GM12878 (cell line): Measurements from ENCODE around the gene CHCHD6.

ENCODE experiments used
- BCL11A ChIP-seq: IDR thresholded peaks from 2 replicates; pipeline ENCODE4 v1.6.1; 2011; ENCODE audit warnings: low read depth, low read length
- BRCA1 ChIP-seq: IDR thresholded peaks from 2 replicates; pipeline ENCODE4 v1.6.1; 2011; ENCODE audit warnings: low read depth, low read length, improper control_type of control experiment
- CREB1 ChIP-seq: IDR thresholded peaks from 2 replicates; pipeline ENCODE4 v1.6.1; 2012; ENCODE audit warnings: low read depth, mild to moderate bottlenecking, inconsistent platforms
- CREM ChIP-seq: IDR thresholded peaks from 2 replicates; pipeline ENCODE4 v1.6.1; 2014; ENCODE audit warnings: antibody characterized with exemption, low read depth
- E2F8 ChIP-seq: fragments of 450-650 bp; IDR thresholded peaks from 2 replicates; pipeline ENCODE4 v1.6.1; 2018; ENCODE audit warnings: mild to moderate bottlenecking, low read depth, moderate library complexity; ENCODE audit not compliant: partially characterized antibody
- EGR1 ChIP-seq, 2 experiments: IDR thresholded peaks; 1 replicate in 1 of 2; 2 replicates in 1 of 2; pipeline ENCODE4 v1.6.1; 2011 to 2012; ENCODE audit warnings: low read depth in 2 of 2, low read length in 2 of 2, borderline replicate concordance in 1 of 2, mild to moderate bottlenecking in 1 of 2, moderate library complexity in 1 of 2
- FOXM1 ChIP-seq: IDR thresholded peaks from 2 replicates; pipeline ENCODE4 v1.6.1; 2012; ENCODE audit warnings: low read depth, mild to moderate bottlenecking, inconsistent platforms, low read length, moderate library complexity
- IRF3 ChIP-seq: fragments of 450-650 bp; IDR thresholded peaks from 2 replicates; pipeline ENCODE4 v1.6.1; 2014; ENCODE audit warnings: mild to moderate bottlenecking
- NBN ChIP-seq: fragments of 450-650 bp; IDR thresholded peaks from 2 replicates; pipeline ENCODE4 v1.6.1; 2016
- NRF1 ChIP-seq: conservative IDR thresholded peaks from 2 replicates; pipeline ENCODE4 v1.6.1; 2011; ENCODE audit warnings: mild to moderate bottlenecking, low read depth, low read length, improper control_type of control experiment
- POLR2A ChIP-seq: IDR thresholded peaks from 2 replicates; pipeline ENCODE4 v1.6.1; 2011; ENCODE audit warnings: low read depth, mild to moderate bottlenecking, low read length
- SMAD1 ChIP-seq: fragments of 450-650 bp; IDR thresholded peaks from 2 replicates; pipeline ENCODE4 v1.6.1; 2018; ENCODE audit warnings: mild to moderate bottlenecking, low read depth; ENCODE audit not compliant: partially characterized antibody
- TF ChIP-seq, protein P1 (sequence below), 3 experiments: IDR thresholded peaks in 2 of 3; conservative IDR thresholded peaks in 1 of 3; 2 replicates each; pipeline ENCODE4 v1.5.1; 2011; ENCODE audit warnings: low read depth in 3 of 3, low read length in 3 of 3, mild to moderate bottlenecking in 3 of 3, control low read depth in 2 of 3, moderate library complexity in 2 of 3, inconsistent platforms in 1 of 3, mixed read lengths in 1 of 3; ENCODE audit not compliant: control insufficient read depth in 2 of 3, insufficient read depth in 1 of 3; ENCODE audit errors: extremely low read depth in 1 of 3

DNA sequence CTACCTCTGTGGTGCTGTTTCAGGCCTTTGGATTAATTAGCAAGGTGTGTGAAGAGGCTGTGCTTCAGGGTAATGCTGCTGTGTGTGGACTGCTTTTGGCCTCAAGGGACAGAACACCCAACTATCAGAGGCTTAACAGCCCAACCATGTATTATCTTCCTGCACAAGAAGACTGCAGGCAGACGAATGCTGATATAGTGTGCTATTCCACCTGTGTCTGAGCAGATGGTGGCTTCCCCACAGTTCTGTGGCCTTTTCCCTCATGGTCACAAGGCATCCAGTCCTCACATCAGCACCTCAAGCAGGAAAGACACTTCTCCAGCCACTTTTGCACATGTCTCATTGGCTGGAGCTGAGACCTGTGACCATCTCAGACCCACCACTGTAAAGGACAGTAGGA lies 76.6 kb downstream of the CHCHD6 start:
- TF ChIP-seq BRCA1 (no peak), CREB1 (no peak), E2F8 (no peak), BCL11A (no peak), NRF1 (no peak), SMAD1 (no peak), NBN (no peak), IRF3 (no peak), EGR1 (IDR thresholded peaks at IDR 0.05; ENCODE audit: borderline replicate concordance in 1 of 2, low read depth in 2 of 2, low read length in 2 of 2) (no peak), POLR2A (no peak), CREM (no peak), FOXM1 (no peak)
- TF ChIP-seq, protein P1, sequence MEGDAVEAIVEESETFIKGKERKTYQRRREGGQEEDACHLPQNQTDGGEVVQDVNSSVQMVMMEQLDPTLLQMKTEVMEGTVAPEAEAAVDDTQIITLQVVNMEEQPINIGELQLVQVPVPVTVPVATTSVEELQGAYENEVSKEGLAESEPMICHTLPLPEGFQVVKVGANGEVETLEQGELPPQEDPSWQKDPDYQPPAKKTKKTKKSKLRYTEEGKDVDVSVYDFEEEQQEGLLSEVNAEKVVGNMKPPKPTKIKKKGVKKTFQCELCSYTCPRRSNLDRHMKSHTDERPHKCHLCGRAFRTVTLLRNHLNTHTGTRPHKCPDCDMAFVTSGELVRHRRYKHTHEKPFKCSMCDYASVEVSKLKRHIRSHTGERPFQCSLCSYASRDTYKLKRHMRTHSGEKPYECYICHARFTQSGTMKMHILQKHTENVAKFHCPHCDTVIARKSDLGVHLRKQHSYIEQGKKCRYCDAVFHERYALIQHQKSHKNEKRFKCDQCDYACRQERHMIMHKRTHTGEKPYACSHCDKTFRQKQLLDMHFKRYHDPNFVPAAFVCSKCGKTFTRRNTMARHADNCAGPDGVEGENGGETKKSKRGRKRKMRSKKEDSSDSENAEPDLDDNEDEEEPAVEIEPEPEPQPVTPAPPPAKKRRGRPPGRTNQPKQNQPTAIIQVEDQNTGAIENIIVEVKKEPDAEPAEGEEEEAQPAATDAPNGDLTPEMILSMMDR (IDR thresholded peaks at IDR 0.05 in 2 of 3, conservative IDR thresholded peaks at IDR 0.05 in 1 of 3; ENCODE audit: control insufficient read depth in 2 of 3, extremely low read depth in 1 of 3, insufficient read depth in 1 of 3, low read depth in 3 of 3, low read length in 3 of 3): no peak
